ENCODE results near the gene CEMIP2.

CEMIP2 gene

GRCh38 chr9:71744754-71745521 is 23.4 kb downstream of the CEMIP2 start:
- Histone ChIP-seq H3K79me2 (ENCODE audit: insufficient read depth, low read depth) (no peaks in the 10 kb centered on the region), H2AFZ (ENCODE audit: low read depth) (no peak overlapping the region), H3K4me2 (no peak overlapping the region), H3K4me1 (ENCODE audit: low read depth, poor library complexity, severe bottlenecking) (peaks cover 4% of the 10 kb centered on the region), H3K9ac (no peak overlapping the region), H3K27me3 (ENCODE audit: insufficient read depth, low read depth) (no peaks in the 10 kb centered on the region), H3K27ac (no peak overlapping the region), H4K20me1 (ENCODE audit: insufficient read depth) (no peaks in the 10 kb centered on the region), H3K4me3 (IDR thresholded peaks at IDR 0.05; ENCODE audit: insufficient read depth, low read depth, low read length) (no peak overlapping the region), H3K36me3 (ENCODE audit: insufficient read depth) (no peaks in the 10 kb centered on the region)
- no peak for TF ChIP-seq CTCF (conservative IDR thresholded peaks at IDR 0.05; ENCODE audit: low read depth, low read length)

- Histone ChIP-seq H3K9ac (no peak overlapping the region), H4K20me1 (ENCODE audit: insufficient read depth) (no peaks in the 10 kb centered on the region), H3K27me3 (ENCODE audit: insufficient read depth, low read depth) (no peaks in the 10 kb centered on the region), H3K27ac (no peak overlapping the region), H3K79me2 (ENCODE audit: insufficient read depth, low read depth) (no peaks in the 10 kb centered on the region), H3K4me2 (no peak overlapping the region), H3K4me3 (IDR thresholded peaks at IDR 0.05; ENCODE audit: insufficient read depth, low read depth, low read length) (no peak overlapping the region), H3K36me3 (ENCODE audit: insufficient read depth) (no peaks in the 10 kb centered on the region), H2AFZ (ENCODE audit: low read depth) (no peak overlapping the region), H3K4me1 (ENCODE audit: low read depth, poor library complexity, severe bottlenecking) (peaks cover 4% of the 10 kb centered on the region)
- TF ChIP-seq CTCF (conservative IDR thresholded peaks at IDR 0.05; ENCODE audit: low read depth, low read length), result no peak
Measured at GRCh38 chr9:71743882-71744281, 24.4 kb downstream of the CEMIP2 start.

GRCh38 chr9:71743217-71743705 is 25.1 kb downstream of the CEMIP2 start:
- Histone ChIP-seq H2AFZ (ENCODE audit: low read depth) (no peak overlapping the region), H3K4me2 (no peak overlapping the region), H3K9ac (no peak overlapping the region), H3K4me3 (IDR thresholded peaks at IDR 0.05; ENCODE audit: insufficient read depth, low read depth, low read length) (no peak overlapping the region), H3K4me1 (ENCODE audit: low read depth, poor library complexity, severe bottlenecking) (peaks cover 4% of the 10 kb centered on the region), H3K27me3 (ENCODE audit: insufficient read depth, low read depth) (no peaks in the 10 kb centered on the region), H4K20me1 (ENCODE audit: insufficient read depth) (no peaks in the 10 kb centered on the region), H3K36me3 (ENCODE audit: insufficient read depth) (no peaks in the 10 kb centered on the region), H3K27ac (no peak overlapping the region), H3K79me2 (ENCODE audit: insufficient read depth, low read depth) (no peaks in the 10 kb centered on the region)
- no peak for TF ChIP-seq CTCF (conservative IDR thresholded peaks at IDR 0.05; ENCODE audit: low read depth, low read length)

GRCh38 chr9:71742703-71743102 is 25.6 kb downstream of the CEMIP2 start:
- Histone ChIP-seq H3K4me1 (ENCODE audit: low read depth, poor library complexity, severe bottlenecking) (peaks cover 4% of the 10 kb centered on the region), H3K4me2 (no peak overlapping the region), H3K36me3 (ENCODE audit: insufficient read depth) (no peaks in the 10 kb centered on the region), H3K27ac (no peak overlapping the region), H3K4me3 (IDR thresholded peaks at IDR 0.05; ENCODE audit: insufficient read depth, low read depth, low read length) (no peak overlapping the region), H4K20me1 (ENCODE audit: insufficient read depth) (no peaks in the 10 kb centered on the region), H3K79me2 (ENCODE audit: insufficient read depth, low read depth) (no peaks in the 10 kb centered on the region), H3K9ac (no peak overlapping the region), H3K27me3 (ENCODE audit: insufficient read depth, low read depth) (no peaks in the 10 kb centered on the region), H2AFZ (ENCODE audit: low read depth) (no peak overlapping the region)
- TF ChIP-seq CTCF (conservative IDR thresholded peaks at IDR 0.05; ENCODE audit: low read depth, low read length), result no peak
